BE2C (cell line): Measurements from ENCODE around the gene SRF.

Experiments
- DNase-seq: peaks from one replicate; pipeline ENCODE4 v3.0.0-alpha.2; 2020
- H3K27me3 ChIP-seq: fragments of 250-450 bp; sonication (Bioruptor Pico); 2 replicates; pipeline ENCODE4 v1.5.1; 2020; ENCODE audit warnings: mild to moderate bottlenecking
- H3K36me3 ChIP-seq: fragments of 250-450 bp; sonication (Bioruptor Pico); 2 replicates; pipeline ENCODE4 v1.5.1; 2020; ENCODE audit warnings: mild to moderate bottlenecking
- H3K4me1 ChIP-seq: fragments of 250-450 bp; sonication (Bioruptor Pico); 2 replicates; pipeline ENCODE4 v1.5.1; 2020
- H3K4me3 ChIP-seq: 2 replicates; pipeline ENCODE4 v1.5.1; 2011; ENCODE audit warnings: low read depth, low read length
- H3K9me3 ChIP-seq: fragments of 250-450 bp; sonication (Bioruptor Pico); 2 replicates; pipeline ENCODE4 v1.5.1; 2020
- CTCF ChIP-seq: IDR thresholded peaks from 2 replicates; pipeline ENCODE4 v1.5.1; 2012; ENCODE audit warnings: mild to moderate bottlenecking, low read depth, low read length

SRF gene

GRCh38 chr6:43192911-43193310, 21.8 kb downstream of the SRF start:
- no peaks in the 10 kb centered on the region for H3K9me3 ChIP-seq
- no peak for DNase-seq
- no peaks in the 10 kb centered on the region for H3K27me3 ChIP-seq
- H3K4me3 ChIP-seq = no peak overlapping the region
- TF ChIP-seq CTCF = no peak
- peaks cover 4% of the 10 kb centered on the region; the same call in 1 of the 2 replicates for H3K36me3 ChIP-seq
- H3K4me1 ChIP-seq = no peaks in the 10 kb centered on the region

GRCh38 chr6:43193929-43194328, 22.9 kb downstream of the SRF start:
- Histone ChIP-seq H3K27me3 (no peaks in the 10 kb centered on the region), H3K36me3 (peaks cover 4% of the 10 kb centered on the region; the same call in 1 of the 2 replicates), H3K4me3 (no peak overlapping the region), H3K9me3 (no peaks in the 10 kb centered on the region), H3K4me1 (no peaks in the 10 kb centered on the region)
- no peak for DNase-seq
- TF ChIP-seq CTCF = no peak

GRCh38 chr6:43196337-43196736, 25.3 kb downstream of the SRF start:
- peaks cover 4% of the 10 kb centered on the region; the same call in 1 of the 2 replicates for H3K36me3 ChIP-seq
- H3K27me3 ChIP-seq = no peaks in the 10 kb centered on the region
- H3K9me3 ChIP-seq = no peaks in the 10 kb centered on the region
- H3K4me1 ChIP-seq = no peaks in the 10 kb centered on the region
- DNase-seq = no peak
- no peak overlapping the region for H3K4me3 ChIP-seq
- TF ChIP-seq CTCF = no peak

- Histone ChIP-seq H3K4me3 (no peak overlapping the region), H3K9me3 (no peaks in the 10 kb centered on the region), H3K4me1 (no peaks in the 10 kb centered on the region), H3K27me3 (no peaks in the 10 kb centered on the region), H3K36me3 (peaks cover 4% of the 10 kb centered on the region; the same call in 1 of the 2 replicates)
- TF ChIP-seq CTCF = no peak
- no peak for DNase-seq
Observed at GRCh38 chr6:43199912-43200311, 28.8 kb downstream of the SRF start.

GRCh38 chr6:43200541-43200940, 29.5 kb downstream of the SRF start:
- Histone ChIP-seq H3K4me1 (no peaks in the 10 kb centered on the region), H3K4me3 (no peak overlapping the region), H3K27me3 (no peaks in the 10 kb centered on the region), H3K9me3 (no peaks in the 10 kb centered on the region), H3K36me3 (peaks cover 4% of the 10 kb centered on the region; the same call in 1 of the 2 replicates)
- no peak for DNase-seq
- no peak for TF ChIP-seq CTCF

GRCh38 chr6:43202451-43202850, 31.4 kb downstream of the SRF start:
- Histone ChIP-seq H3K4me3 (no peak overlapping the region), H3K27me3 (no peaks in the 10 kb centered on the region), H3K36me3 (no peaks in the 10 kb centered on the region), H3K4me1 (no peaks in the 10 kb centered on the region), H3K9me3 (no peaks in the 10 kb centered on the region)
- no peak for DNase-seq
- no peak for TF ChIP-seq CTCF
